Subcutaneous abdominal adipose tissue (tissue), 5 donors: ENCODE data around the gene DLG2.

ENCODE experiments used
- H3K27ac ChIP-seq: one replicate; pipeline ENCODE4 v1.7.0; 2013; ENCODE audit warnings: low read depth, mild to moderate bottlenecking, inconsistent platforms, low read length, moderate library complexity
- H3K27me3 ChIP-seq, 5 donors: one replicate each; pipeline ENCODE4 v1.7.0; 2013; ENCODE audit warnings: low read length in 5 of 5, inconsistent platforms in 1 of 5; ENCODE audit not compliant: control insufficient read depth in 5 of 5, insufficient read depth in 4 of 5
- H3K36me3 ChIP-seq, 5 donors: one replicate each; pipeline ENCODE4 v1.7.0; 2013; ENCODE audit warnings: low read length in 5 of 5; ENCODE audit not compliant: control insufficient read depth in 5 of 5, insufficient read depth in 5 of 5
- H3K4me1 ChIP-seq, 5 donors: one replicate each; pipeline ENCODE4 v1.7.0; 2013; ENCODE audit warnings: low read length in 5 of 5, mild to moderate bottlenecking in 3 of 5, moderate library complexity in 1 of 5; ENCODE audit not compliant: control insufficient read depth in 5 of 5, insufficient read depth in 5 of 5
- H3K4me3 ChIP-seq, 5 donors: one replicate each; pipeline ENCODE4 v1.7.0; 2013; ENCODE audit warnings: low read length in 5 of 5, low read depth in 1 of 5
- H3K9ac ChIP-seq, 5 donors: one replicate each; pipeline ENCODE4 v1.7.0; 2013; ENCODE audit warnings: low read length in 5 of 5, mild to moderate bottlenecking in 4 of 5, moderate library complexity in 3 of 5
- H3K9me3 ChIP-seq, 5 donors: one replicate each; pipeline ENCODE4 v1.7.0; 2013; ENCODE audit warnings: low read length in 5 of 5; ENCODE audit not compliant: control insufficient read depth in 5 of 5
- donor health status: healthy.
- donor health status: healthy.
- donor health status: healthy.
- donor health status: healthy.
- donor health status: healthy.

Gene DLG2

DNA sequence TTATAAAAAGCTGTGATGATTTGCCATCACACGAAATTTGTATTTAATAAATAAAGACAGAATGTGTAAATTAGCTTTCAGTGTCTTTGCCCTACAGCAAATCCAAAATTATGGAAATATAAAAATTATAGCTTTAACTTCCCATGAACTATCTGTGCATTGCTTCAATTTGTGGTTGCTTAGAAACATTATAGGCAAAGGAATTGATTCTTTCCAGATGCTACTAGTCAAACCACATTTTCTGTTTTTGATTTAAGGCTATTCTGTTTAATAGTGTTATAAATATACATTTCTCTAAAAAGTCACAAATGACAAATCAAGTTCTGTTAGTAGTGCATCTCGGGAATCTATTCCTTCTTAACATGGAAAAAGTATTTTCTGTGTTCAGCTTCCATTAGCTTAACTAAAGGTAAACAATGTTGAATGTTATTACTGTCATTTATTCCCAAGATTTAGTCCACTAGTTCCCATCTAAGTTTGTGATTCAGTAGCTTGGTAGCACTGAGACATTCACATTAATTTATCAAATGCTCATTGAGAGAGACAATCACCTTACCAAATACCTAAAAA is 1254.7 kb downstream of the DLG2 start:
- no peaks in the 10 kb centered on the region for H3K4me1 ChIP-seq
- H3K27me3 ChIP-seq = no peaks in the 10 kb centered on the region
- no peak overlapping the region for H3K27ac ChIP-seq
- no peak overlapping the region for H3K9ac ChIP-seq
- H3K4me3 ChIP-seq = no peak overlapping the region
- no peaks in the 10 kb centered on the region for H3K36me3 ChIP-seq
- H3K9me3 ChIP-seq = no peaks in the 10 kb centered on the region

DNA sequence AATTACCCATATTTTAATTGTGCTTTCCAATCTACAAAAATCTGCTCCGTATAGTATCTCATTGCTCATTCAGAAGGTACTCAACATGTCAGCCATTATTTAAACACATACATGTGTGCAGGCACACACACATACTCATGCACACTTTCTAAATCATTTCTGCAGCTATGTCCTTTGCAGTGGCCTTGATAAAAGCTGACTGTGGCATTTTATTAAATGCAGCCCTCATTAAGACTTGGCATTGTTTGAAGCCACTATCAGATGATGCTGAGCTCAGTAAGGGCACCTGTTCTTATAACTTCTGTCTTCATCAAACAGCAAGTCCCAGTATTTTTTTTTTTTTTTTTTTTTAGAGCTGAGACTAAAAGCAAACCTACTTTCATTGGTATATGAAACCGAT is 1269.1 kb downstream of the DLG2 start:
- no peaks in the 10 kb centered on the region for H3K27me3 ChIP-seq
- H3K4me3 ChIP-seq = no peak overlapping the region
- no peaks in the 10 kb centered on the region for H3K4me1 ChIP-seq
- no peak overlapping the region for H3K27ac ChIP-seq
- H3K9ac ChIP-seq = no peak overlapping the region
- no peaks in the 10 kb centered on the region for H3K9me3 ChIP-seq
- H3K36me3 ChIP-seq = no peaks in the 10 kb centered on the region

DNA sequence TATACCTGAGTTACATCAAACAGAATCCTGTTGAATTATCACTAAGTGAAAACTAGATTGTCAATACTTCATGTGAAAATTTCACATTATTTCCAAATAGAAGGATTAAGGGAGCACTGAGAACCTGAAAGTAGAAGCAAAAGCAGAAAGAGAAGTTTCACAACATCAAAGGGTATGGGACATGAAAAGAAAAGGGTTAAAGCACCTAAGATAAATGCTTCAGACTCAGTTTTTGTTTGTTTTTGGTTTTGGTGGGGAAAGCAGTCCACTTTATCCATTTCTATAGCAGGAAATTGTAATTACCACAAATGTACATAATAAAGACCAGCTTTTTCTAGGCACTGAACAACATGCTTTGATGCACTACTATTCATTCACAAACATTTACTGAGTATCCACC is 1271.2 kb downstream of the DLG2 start:
- Histone ChIP-seq H3K9ac (no peak overlapping the region), H3K27ac (no peak overlapping the region), H3K9me3 (no peaks in the 10 kb centered on the region), H3K4me3 (no peak overlapping the region), H3K36me3 (no peaks in the 10 kb centered on the region), H3K27me3 (no peaks in the 10 kb centered on the region), H3K4me1 (no peaks in the 10 kb centered on the region)

DNA sequence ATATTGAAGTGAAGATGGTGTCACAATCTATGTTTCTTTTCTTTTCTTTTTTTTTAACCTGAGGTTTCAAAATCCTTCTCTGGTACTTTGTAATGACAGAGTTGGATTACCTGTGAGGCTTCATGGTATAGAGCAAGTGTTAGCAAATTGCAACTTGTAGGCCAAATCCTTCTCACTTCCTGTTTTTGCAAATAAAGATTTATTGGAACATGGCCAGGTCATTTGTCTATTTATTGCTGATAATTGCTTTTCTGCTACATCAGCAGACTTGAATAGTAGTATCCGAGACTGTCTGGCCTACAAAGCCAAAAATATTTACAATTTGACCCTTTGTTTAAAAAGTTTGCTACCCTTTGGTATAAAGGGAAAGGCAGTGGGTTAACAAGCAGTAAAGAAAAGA is 1281.5 kb downstream of the DLG2 start:
- Histone ChIP-seq H3K27me3 (no peaks in the 10 kb centered on the region), H3K9me3 (no peaks in the 10 kb centered on the region), H3K4me3 (no peak overlapping the region), H3K36me3 (no peaks in the 10 kb centered on the region), H3K9ac (no peak overlapping the region), H3K27ac (no peak overlapping the region), H3K4me1 (no peaks in the 10 kb centered on the region)

- H3K9ac ChIP-seq = no peak overlapping the region
These were observed 1282.1 kb downstream of the DLG2 start for GRCh38 chr11:84345027-84345426.

DNA sequence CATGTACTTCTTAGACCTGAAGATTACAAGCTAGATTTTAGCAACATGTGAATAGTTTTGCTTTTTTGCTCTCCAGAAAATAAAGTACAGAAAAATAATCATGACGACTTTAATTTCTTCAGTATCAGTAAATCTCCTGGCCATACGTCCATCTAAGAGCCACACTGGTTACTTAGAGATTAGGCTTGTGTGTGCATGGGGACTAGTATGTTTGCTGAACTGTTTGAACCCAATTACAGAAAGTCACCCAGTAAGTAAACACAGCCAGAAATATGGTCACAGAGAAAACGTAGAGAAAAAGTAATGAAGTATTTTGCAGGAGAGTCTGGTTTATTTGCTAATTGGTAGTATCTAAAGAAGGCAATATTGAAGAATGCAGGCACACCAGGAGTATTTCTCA is 1287.3 kb downstream of the DLG2 start:
- H3K4me3 ChIP-seq = no peak overlapping the region
- no peaks in the 10 kb centered on the region for H3K9me3 ChIP-seq
- H3K27ac ChIP-seq = no peak overlapping the region
- H3K9ac ChIP-seq = no peak overlapping the region
- no peaks in the 10 kb centered on the region for H3K4me1 ChIP-seq
- H3K27me3 ChIP-seq = no peaks in the 10 kb centered on the region
- H3K36me3 ChIP-seq = no peaks in the 10 kb centered on the region

More at GRCh38 chr11:84345027-84345426, 1282.1 kb downstream of the DLG2 start:
- no peaks in the 10 kb centered on the region for H3K27me3 ChIP-seq
- H3K4me3 ChIP-seq = no peak overlapping the region
- no peaks in the 10 kb centered on the region for H3K9me3 ChIP-seq
- H3K36me3 ChIP-seq = no peaks in the 10 kb centered on the region
- H3K27ac ChIP-seq = no peak overlapping the region
- no peaks in the 10 kb centered on the region for H3K4me1 ChIP-seq

GRCh38 chr11:84333221-84333620 is 1293.9 kb downstream of the DLG2 start:
- Histone ChIP-seq H3K9ac (no peak overlapping the region), H3K9me3 (no peaks in the 10 kb centered on the region), H3K4me1 (no peaks in the 10 kb centered on the region), H3K27ac (no peak overlapping the region), H3K27me3 (no peaks in the 10 kb centered on the region), H3K36me3 (no peaks in the 10 kb centered on the region), H3K4me3 (peak overlapping the region in 1 of 5 donors; percentile 17)

- Histone ChIP-seq H3K4me3 (no peak overlapping the region), H3K36me3 (no peaks in the 10 kb centered on the region), H3K9ac (no peak overlapping the region), H3K4me1 (no peaks in the 10 kb centered on the region), H3K27me3 (no peaks in the 10 kb centered on the region), H3K9me3 (no peaks in the 10 kb centered on the region), H3K27ac (no peak overlapping the region)
These were observed 1304.9 kb downstream of the DLG2 start for GRCh38 chr11:84322211-84322610.

- Histone ChIP-seq H3K36me3 (no peaks in the 10 kb centered on the region), H3K9me3 (no peaks in the 10 kb centered on the region), H3K27me3 (no peaks in the 10 kb centered on the region), H3K4me1 (no peaks in the 10 kb centered on the region), H3K27ac (no peak overlapping the region), H3K9ac (no peak overlapping the region), H3K4me3 (no peak overlapping the region)
These were observed 1307.3 kb downstream of the DLG2 start for GRCh38 chr11:84319863-84320262.

DNA sequence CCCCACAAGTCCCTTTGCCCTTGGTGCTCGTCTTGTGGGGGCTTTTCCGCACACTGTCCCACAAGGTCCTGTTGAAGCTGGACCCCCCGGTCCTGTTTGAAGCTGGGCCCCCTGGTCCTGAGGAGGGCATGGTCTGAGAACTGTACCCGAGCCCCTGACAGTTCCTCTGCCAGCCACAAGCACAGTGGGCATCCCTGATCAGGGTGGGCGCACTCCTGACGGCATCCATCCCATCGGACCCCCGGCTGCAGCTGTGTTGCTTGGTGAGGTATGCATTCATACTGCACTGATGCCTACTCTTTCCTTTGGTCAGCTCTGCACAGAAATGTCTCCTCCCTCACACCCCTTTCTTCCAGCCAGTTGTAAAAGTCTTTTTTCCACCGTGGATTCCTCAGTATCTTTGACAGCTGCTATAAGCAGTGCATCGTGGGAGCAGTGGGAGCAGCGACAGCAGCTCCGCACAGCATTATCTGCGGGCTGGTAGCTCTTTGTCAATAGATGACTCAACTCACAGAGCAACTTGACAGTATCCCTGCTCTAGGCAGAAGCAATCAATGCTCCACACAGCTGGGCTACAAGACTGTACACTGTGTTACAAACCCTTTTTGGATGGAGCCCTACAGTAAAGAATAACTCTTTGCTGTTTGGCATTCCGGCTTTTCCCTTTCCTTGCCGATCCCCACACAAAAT is 1310.1 kb downstream of the DLG2 start:
- H3K9ac ChIP-seq = no peak overlapping the region

More for the DNA sequence above, 1310.1 kb downstream of the DLG2 start:
- Histone ChIP-seq H3K4me1 (no peaks in the 10 kb centered on the region), H3K9me3 (no peaks in the 10 kb centered on the region), H3K27me3 (no peaks in the 10 kb centered on the region), H3K27ac (no peak overlapping the region), H3K36me3 (no peaks in the 10 kb centered on the region), H3K4me3 (no peak overlapping the region)
